ENCODE data around the gene DDIT3. TPM values are rescaled to one million over a fixed set of nuclear protein-coding genes. Genes with fewer than 3 reads are reported as not detected.

DDIT3 gene
- total RNA-seq, 1 experiment from 2014 or later, result 84.7 TPM

- no peak for TF ChIP-seq POLR2AphosphoS5 (IDR thresholded peaks at IDR 0.05; ENCODE audit: low read depth, low read length)
- no TSS peak for BruUV-seq (replicated peaks)
- CTCF ChIA-PET, result no interaction called here
Observed at GRCh38 chr12:57526477-57527126, 6.3 kb upstream of the DDIT3 start.

DNA sequence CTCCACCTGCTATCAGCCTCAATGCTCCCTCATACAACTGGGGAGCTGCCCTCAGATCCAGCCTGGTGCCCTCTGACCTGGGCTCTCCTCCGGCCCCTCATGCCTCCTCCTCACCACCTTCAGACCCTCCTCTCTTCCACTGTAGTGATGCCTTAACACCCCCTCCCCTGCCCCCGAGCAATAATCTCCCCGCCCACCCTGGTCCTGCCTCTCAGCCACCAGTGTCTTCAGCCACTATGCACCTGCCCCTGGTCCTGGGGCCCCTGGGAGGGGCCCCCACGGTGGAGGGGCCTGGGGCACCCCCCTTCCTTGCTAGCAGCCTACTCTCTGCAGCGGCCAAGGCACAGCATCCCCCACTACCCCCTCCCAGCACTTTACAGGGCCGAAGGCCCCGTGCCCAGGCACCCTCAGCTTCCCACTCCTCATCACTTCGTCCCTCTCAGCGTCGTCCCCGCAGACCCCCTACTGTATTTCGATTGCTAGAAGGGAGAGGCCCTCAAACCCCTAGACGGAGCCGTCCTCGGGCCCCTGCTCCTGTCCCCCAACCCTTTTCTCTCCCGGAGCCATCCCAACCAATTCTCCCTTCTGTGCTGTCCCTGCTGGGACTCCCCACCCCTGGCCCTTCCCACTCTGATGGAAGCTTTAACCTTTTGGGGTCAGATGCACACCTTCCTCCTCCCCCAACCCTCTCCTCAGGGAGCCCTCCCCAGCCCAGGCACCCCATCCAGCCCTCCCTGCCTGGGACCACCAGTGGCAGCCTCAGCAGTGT lies 5.5 kb upstream of the DDIT3 start:
- ATAC-seq, result no peak
- no peak for TF ChIP-seq TCF7L2 (IDR thresholded peaks at IDR 0.05; ENCODE audit: borderline replicate concordance, extremely low read depth, insufficient read depth, insufficient read length)
- TF ChIP-seq, protein P1, sequence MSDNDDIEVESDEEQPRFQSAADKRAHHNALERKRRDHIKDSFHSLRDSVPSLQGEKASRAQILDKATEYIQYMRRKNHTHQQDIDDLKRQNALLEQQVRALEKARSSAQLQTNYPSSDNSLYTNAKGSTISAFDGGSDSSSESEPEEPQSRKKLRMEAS (IDR thresholded peaks at IDR 0.05), result no peak
- TF ChIP-seq EGR1 (IDR thresholded peaks at IDR 0.05; ENCODE audit: low read depth), result no peak
- TF ChIP-seq EZH2 (IDR thresholded peaks at IDR 0.05), result no peak
- no peak for TF ChIP-seq SRF (IDR thresholded peaks at IDR 0.05; ENCODE audit: low read depth)
- TF ChIP-seq, protein P2, sequence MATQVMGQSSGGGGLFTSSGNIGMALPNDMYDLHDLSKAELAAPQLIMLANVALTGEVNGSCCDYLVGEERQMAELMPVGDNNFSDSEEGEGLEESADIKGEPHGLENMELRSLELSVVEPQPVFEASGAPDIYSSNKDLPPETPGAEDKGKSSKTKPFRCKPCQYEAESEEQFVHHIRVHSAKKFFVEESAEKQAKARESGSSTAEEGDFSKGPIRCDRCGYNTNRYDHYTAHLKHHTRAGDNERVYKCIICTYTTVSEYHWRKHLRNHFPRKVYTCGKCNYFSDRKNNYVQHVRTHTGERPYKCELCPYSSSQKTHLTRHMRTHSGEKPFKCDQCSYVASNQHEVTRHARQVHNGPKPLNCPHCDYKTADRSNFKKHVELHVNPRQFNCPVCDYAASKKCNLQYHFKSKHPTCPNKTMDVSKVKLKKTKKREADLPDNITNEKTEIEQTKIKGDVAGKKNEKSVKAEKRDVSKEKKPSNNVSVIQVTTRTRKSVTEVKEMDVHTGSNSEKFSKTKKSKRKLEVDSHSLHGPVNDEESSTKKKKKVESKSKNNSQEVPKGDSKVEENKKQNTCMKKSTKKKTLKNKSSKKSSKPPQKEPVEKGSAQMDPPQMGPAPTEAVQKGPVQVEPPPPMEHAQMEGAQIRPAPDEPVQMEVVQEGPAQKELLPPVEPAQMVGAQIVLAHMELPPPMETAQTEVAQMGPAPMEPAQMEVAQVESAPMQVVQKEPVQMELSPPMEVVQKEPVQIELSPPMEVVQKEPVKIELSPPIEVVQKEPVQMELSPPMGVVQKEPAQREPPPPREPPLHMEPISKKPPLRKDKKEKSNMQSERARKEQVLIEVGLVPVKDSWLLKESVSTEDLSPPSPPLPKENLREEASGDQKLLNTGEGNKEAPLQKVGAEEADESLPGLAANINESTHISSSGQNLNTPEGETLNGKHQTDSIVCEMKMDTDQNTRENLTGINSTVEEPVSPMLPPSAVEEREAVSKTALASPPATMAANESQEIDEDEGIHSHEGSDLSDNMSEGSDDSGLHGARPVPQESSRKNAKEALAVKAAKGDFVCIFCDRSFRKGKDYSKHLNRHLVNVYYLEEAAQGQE (IDR thresholded peaks at IDR 0.05; ENCODE audit: low read depth), result no peak
- TF ChIP-seq YY1 (IDR thresholded peaks at IDR 0.05; ENCODE audit: extremely low read depth, insufficient replicate concordance, low read depth, low read length), result no peak
- no peak for TF ChIP-seq RAD21 (IDR thresholded peaks at IDR 0.05; ENCODE audit: low read depth)
- no peak for TF ChIP-seq EZH2phosphoT487 (IDR thresholded peaks at IDR 0.05; ENCODE audit: borderline replicate concordance)
- no peak for TF ChIP-seq ELF1 (IDR thresholded peaks at IDR 0.05; ENCODE audit: borderline replicate concordance, low read depth)
- TF ChIP-seq, protein P3, sequence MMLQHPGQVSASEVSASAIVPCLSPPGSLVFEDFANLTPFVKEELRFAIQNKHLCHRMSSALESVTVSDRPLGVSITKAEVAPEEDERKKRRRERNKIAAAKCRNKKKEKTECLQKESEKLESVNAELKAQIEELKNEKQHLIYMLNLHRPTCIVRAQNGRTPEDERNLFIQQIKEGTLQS (IDR thresholded peaks at IDR 0.05), result no peak
- TF ChIP-seq JUND (IDR thresholded peaks at IDR 0.05), result no peak

More at GRCh38 chr12:57526477-57527126, 6.3 kb upstream of the DDIT3 start:
- Histone ChIP-seq H3K27ac (ENCODE audit: low read depth, low read length) (no peak overlapping the region), H3K27me3 (ENCODE audit: insufficient read depth, low read length) (no peaks in the 10 kb centered on the region), H3K9ac (ENCODE audit: low read length) (no peak overlapping the region), H3K4me3 (replicated peaks in 1 of 2; ENCODE audit: low read depth in 1 of 2, low read length in 2 of 2) (no peak overlapping the region), H3K4me2 (ENCODE audit: low read length) (no peak overlapping the region), H3K4me1 (ENCODE audit: control insufficient read depth in 1 of 2, insufficient read depth in 2 of 2, low read length in 2 of 2) (peaks cover 12 to 26% of the 10 kb centered on the region in 2 experiments; a peak in 3 of 4 replicates), H4K20me1 (ENCODE audit: insufficient read depth) (no peaks in the 10 kb centered on the region), H2AFZ (ENCODE audit: low read depth, low read length, poor library complexity, severe bottlenecking) (no peak overlapping the region), H3K9me2 (ENCODE audit: insufficient read depth) (no peaks in the 10 kb centered on the region), H3K9me3 (ENCODE audit: control insufficient read depth in 1 of 2, insufficient read depth in 1 of 2, low read depth in 1 of 2, low read length in 2 of 2) (no peaks in the 10 kb centered on the region), H3K36me3 (ENCODE audit: control insufficient read depth in 1 of 2, insufficient read depth in 2 of 2, low read length in 2 of 2) (peaks cover 30 to 38% of the 10 kb centered on the region in 2 experiments), H3K79me2 (ENCODE audit: insufficient read depth, low read length) (peaks cover 25% of the 10 kb centered on the region)
- ChIA-PET POLR2A (no interaction called here), RAD21 (ENCODE audit: low non-redundant PET in 1 of 2, low total read pairs in 2 of 2, uncharacterized antibody in 2 of 2, unreplicated experiment in 2 of 2) (no interaction called here)
- no peak for DNase-seq (ENCODE audit: low read depth, low spot score)
- ATAC-seq, result no peak
- intact Hi-C loops (cut with micrococcal nuclease), result no loop called here

More for the DNA sequence above, 5.5 kb upstream of the DDIT3 start:
- no TSS peak for BruUV-seq (replicated peaks)
- POLR2A ChIA-PET, result no interaction called here
- H3K4me3 ChIP-seq (replicated peaks in 1 of 2; ENCODE audit: low read depth in 1 of 2, low read length in 2 of 2), result no peak overlapping the region
- DNase-seq (ENCODE audit: low read depth, low spot score), result no peak
- no peaks in the 10 kb centered on the region for H4K20me1 ChIP-seq (ENCODE audit: insufficient read depth)
- CTCF ChIA-PET, result no interaction called here
- H3K9ac ChIP-seq (ENCODE audit: low read length), result no peak overlapping the region
- H3K9me3 ChIP-seq (ENCODE audit: control insufficient read depth in 1 of 2, insufficient read depth in 1 of 2, low read depth in 1 of 2, low read length in 2 of 2), result no peaks in the 10 kb centered on the region
- RAD21 ChIA-PET (ENCODE audit: low non-redundant PET in 1 of 2, low total read pairs in 2 of 2, uncharacterized antibody in 2 of 2, unreplicated experiment in 2 of 2), result no interaction called here
- no peaks in the 10 kb centered on the region for H3K27me3 ChIP-seq (ENCODE audit: insufficient read depth, low read length)
- intact Hi-C loops (cut with micrococcal nuclease), result no loop called here
- no peak overlapping the region for H2AFZ ChIP-seq (ENCODE audit: low read depth, low read length, poor library complexity, severe bottlenecking)
- peaks cover 20 to 34% of the 10 kb centered on the region in 2 experiments for H3K4me1 ChIP-seq (ENCODE audit: control insufficient read depth in 1 of 2, insufficient read depth in 2 of 2, low read length in 2 of 2)
- no peak overlapping the region for H3K4me2 ChIP-seq (ENCODE audit: low read length)
- no peaks in the 10 kb centered on the region for H3K9me2 ChIP-seq (ENCODE audit: insufficient read depth)
- H3K27ac ChIP-seq (ENCODE audit: low read depth, low read length), result no peak overlapping the region
- H3K79me2 ChIP-seq (ENCODE audit: insufficient read depth, low read length), result peaks cover 25% of the 10 kb centered on the region
- peaks cover 25 to 35% of the 10 kb centered on the region in 2 experiments for H3K36me3 ChIP-seq (ENCODE audit: control insufficient read depth in 1 of 2, insufficient read depth in 2 of 2, low read length in 2 of 2)

All from HCT116 (cell line).